HG02588 (cell line): ENCODE results near the gene CRACR2B.

ENCODE experiments used
- ATAC-seq: cut with Tn5 transposase; IDR thresholded peaks from one replicate; pipeline ENCODE4 v1.9.1; 2021; ENCODE audit warnings: mild to moderate bottlenecking, moderate library complexity; ENCODE audit not compliant: unreplicated experiment

Gene CRACR2B

GRCh38 chr11:810040-810567, 17.6 kb upstream of the CRACR2B start:
- no peak for ATAC-seq

- ATAC-seq: no peak
Measured at GRCh38 chr11:811446-812245, 16.1 kb upstream of the CRACR2B start.

- no peak for ATAC-seq
Measured at GRCh38 chr11:812390-812789, 15.3 kb upstream of the CRACR2B start.

GRCh38 chr11:813072-813455, 14.7 kb upstream of the CRACR2B start:
- no peak for ATAC-seq

GRCh38 chr11:813456-814096, 14.1 kb upstream of the CRACR2B start:
- no peak for ATAC-seq

GRCh38 chr11:815675-816432, 11.9 kb upstream of the CRACR2B start:
- ATAC-seq: no peak

- ATAC-seq: no peak
Measured at GRCh38 chr11:816433-816779, 11.3 kb upstream of the CRACR2B start.

GRCh38 chr11:818396-819128, 9.2 kb upstream of the CRACR2B start, which contains the start of gene PNPLA2:
PNPLA2 (plus strand) TSS chr11:818914; CDS start chr11:819719, 805 bp downstream.
- ATAC-seq: no peak

- peak; percentile 58 for ATAC-seq
Measured at GRCh38 chr11:819129-819931, 8.4 kb upstream of the CRACR2B start.

- peak; percentile 54 for ATAC-seq
Measured at GRCh38 chr11:819943-820649, 7.6 kb upstream of the CRACR2B start.

GRCh38 chr11:820655-821511, 6.8 kb upstream of the CRACR2B start:
- no peak for ATAC-seq

- no peak for ATAC-seq
Measured at GRCh38 chr11:821512-822371, 6.0 kb upstream of the CRACR2B start.

GRCh38 chr11:823441-824291, 4.1 kb upstream of the CRACR2B start:
- ATAC-seq: no peak

- no peak for ATAC-seq
Measured at GRCh38 chr11:824292-824880, 3.3 kb upstream of the CRACR2B start.

- ATAC-seq: no peak
Measured at GRCh38 chr11:824942-825341, 2.8 kb upstream of the CRACR2B start.
